Muscle of leg (tissue), 11 donors: ENCODE measurements around the gene NRSN2. TPM values are rescaled to one million over a fixed set of nuclear protein-coding genes. Genes with fewer than 3 reads are reported as not detected.

ENCODE experiments used
- DNase-seq: peaks from one replicate; pipeline ENCODE4 v3.0.0; 2013
- H3K27ac ChIP-seq: one replicate; pipeline ENCODE4 v1.5.1; 2013; ENCODE audit warnings: mild to moderate bottlenecking, low read length, control low read depth
- H3K27me3 ChIP-seq: one replicate; pipeline ENCODE4 v1.6.1; 2013; ENCODE audit warnings: low read length; ENCODE audit not compliant: control insufficient read depth, insufficient read depth
- H3K36me3 ChIP-seq: one replicate; pipeline ENCODE4 v1.6.1; 2013; ENCODE audit warnings: low read length; ENCODE audit not compliant: control insufficient read depth, insufficient read depth
- H3K4me1 ChIP-seq: one replicate; pipeline ENCODE4 v1.6.1; 2013; ENCODE audit warnings: low read length; ENCODE audit not compliant: control insufficient read depth, insufficient read depth
- H3K4me3 ChIP-seq: one replicate; pipeline ENCODE4 v1.5.1; 2013; ENCODE audit warnings: low read length, control low read depth
- H3K9me3 ChIP-seq: replicated peaks from 2 replicates; pipeline ENCODE4 v1.6.1; 2013; ENCODE audit warnings: low read depth, low read length; ENCODE audit not compliant: control insufficient read depth
- WGBS: methylation state at CpG from one replicate; pipeline ENCODE4 v1.1.5; 2013; ENCODE audit warnings: missing lambda C conversion rate; ENCODE audit not compliant: insufficient coverage; 5-methylcytosine and 5-hydroxymethylcytosine counted together
- polyA plus RNA-seq, 8 donors: library from polyadenylated mRNA; unstranded; fragments of 120-200 nt; gene quantifications; one replicate each; pipeline versions ENCODE4 v1.2.1 to v1.2.3, GENCODE V29; 2013; ENCODE audit warnings: inconsistent platforms in 1 of 8, low replicate concordance in 1 of 8; ENCODE audit not compliant: insufficient read length in 8 of 8, insufficient read depth in 1 of 8
- total RNA-seq: library from RNA; stranded (reverse); fragments of 120-200 nt; gene quantifications from one replicate; pipeline ENCODE4 v1.2.4, GENCODE V29; 2013

NRSN2 gene
- total and polyA plus RNA-seq, 9 donors = 12.4 to 33.6 (median 30.9) TPM

GRCh38 chr20:309306-309840, 37.5 kb upstream of the NRSN2 start:
- H3K9me3 ChIP-seq = no peaks in the 10 kb centered on the region
- H3K4me3 ChIP-seq = peak overlapping the region; percentile 59
- peaks cover 24% of the 10 kb centered on the region for H3K4me1 ChIP-seq
- peak; percentile 81 for DNase-seq
- no peaks in the 10 kb centered on the region for H3K27me3 ChIP-seq
- H3K27ac ChIP-seq = peak overlapping the region; percentile 100
- WGBS = 0% methylated on average over 2 of the region's 6 CpGs
- no peaks in the 10 kb centered on the region for H3K36me3 ChIP-seq

- under 1% methylated on average over 24 of the region's 31 CpGs for WGBS
- peaks cover 24% of the 10 kb centered on the region for H3K4me1 ChIP-seq
These were observed 36.9 kb upstream of the NRSN2 start for GRCh38 chr20:309841-310644.

GRCh38 chr20:310645-311044, 36.3 kb upstream of the NRSN2 start:
- H3K27me3 ChIP-seq = no peaks in the 10 kb centered on the region
- no peak for DNase-seq
- no peaks in the 10 kb centered on the region for H3K9me3 ChIP-seq
- WGBS = no CpG with 5 or more reads among the region's 7 CpGs
- H3K4me3 ChIP-seq = peak overlapping the region; percentile 24
- H3K27ac ChIP-seq = peak overlapping the region; percentile 88
- peaks cover 24% of the 10 kb centered on the region for H3K4me1 ChIP-seq
- no peaks in the 10 kb centered on the region for H3K36me3 ChIP-seq

More at GRCh38 chr20:309841-310644, 36.9 kb upstream of the NRSN2 start:
- Histone ChIP-seq H3K9me3 (no peaks in the 10 kb centered on the region), H3K27me3 (no peaks in the 10 kb centered on the region), H3K4me3 (peak overlapping the region; percentile 59), H3K36me3 (no peaks in the 10 kb centered on the region), H3K27ac (peak overlapping the region; percentile 100)
- DNase-seq = peak; percentile 100

GRCh38 chr20:311609-312008, 35.3 kb upstream of the NRSN2 start:
- DNase-seq = peak; percentile 58
- Histone ChIP-seq H3K4me3 (no peak overlapping the region), H3K36me3 (no peaks in the 10 kb centered on the region), H3K27me3 (no peaks in the 10 kb centered on the region), H3K27ac (peak overlapping the region; percentile 88), H3K4me1 (peaks cover 24% of the 10 kb centered on the region), H3K9me3 (no peaks in the 10 kb centered on the region)
- 70% methylated on average over 5 of the region's 7 CpGs for WGBS

GRCh38 chr20:312067-312466, 34.8 kb upstream of the NRSN2 start:
- H3K4me1 ChIP-seq = peaks cover 24% of the 10 kb centered on the region
- DNase-seq = no peak
- no peaks in the 10 kb centered on the region for H3K27me3 ChIP-seq
- H3K27ac ChIP-seq = peak overlapping the region; percentile 88
- no peaks in the 10 kb centered on the region for H3K36me3 ChIP-seq
- WGBS = 76% methylated on average over 5 of the region's 8 CpGs
- no peak overlapping the region for H3K4me3 ChIP-seq
- H3K9me3 ChIP-seq = no peaks in the 10 kb centered on the region

GRCh38 chr20:312866-313265, 34.0 kb upstream of the NRSN2 start:
- WGBS = no CpG with 5 or more reads among the region's 1 CpG

GRCh38 chr20:313402-313801, 33.5 kb upstream of the NRSN2 start:
- no peak overlapping the region for H3K4me3 ChIP-seq
- H3K27ac ChIP-seq = no peak overlapping the region
- no peaks in the 10 kb centered on the region for H3K36me3 ChIP-seq
- peaks cover 22% of the 10 kb centered on the region for H3K4me1 ChIP-seq
- no peaks in the 10 kb centered on the region for H3K9me3 ChIP-seq
- no peak for DNase-seq
- H3K27me3 ChIP-seq = no peaks in the 10 kb centered on the region
- 94% methylated on average over 2 of the region's 5 CpGs for WGBS

More at GRCh38 chr20:312866-313265, 34.0 kb upstream of the NRSN2 start:
- Histone ChIP-seq H3K9me3 (no peaks in the 10 kb centered on the region), H3K4me3 (no peak overlapping the region), H3K27me3 (no peaks in the 10 kb centered on the region), H3K4me1 (peaks cover 24% of the 10 kb centered on the region), H3K36me3 (no peaks in the 10 kb centered on the region), H3K27ac (no peak overlapping the region)
- DNase-seq = no peak

- Histone ChIP-seq H3K4me3 (no peak overlapping the region), H3K9me3 (no peaks in the 10 kb centered on the region)
These were observed 33.0 kb upstream of the NRSN2 start for GRCh38 chr20:313948-314347.

GRCh38 chr20:316316-317068, 30.4 kb upstream of the NRSN2 start:
- Histone ChIP-seq H3K4me1 (peaks cover 2% of the 10 kb centered on the region), H3K4me3 (no peak overlapping the region), H3K27ac (no peak overlapping the region), H3K9me3 (no peaks in the 10 kb centered on the region), H3K36me3 (peaks cover 5% of the 10 kb centered on the region), H3K27me3 (no peaks in the 10 kb centered on the region)
- DNase-seq = no peak
- 80% methylated on average over 2 of the region's 2 CpGs for WGBS

More at GRCh38 chr20:313948-314347, 33.0 kb upstream of the NRSN2 start:
- Histone ChIP-seq H3K27ac (no peak overlapping the region), H3K36me3 (no peaks in the 10 kb centered on the region), H3K4me1 (peaks cover 16% of the 10 kb centered on the region), H3K27me3 (no peaks in the 10 kb centered on the region)
- no peak for DNase-seq
